ENCODE data around the gene PDYN.

The PDYN gene

DNA sequence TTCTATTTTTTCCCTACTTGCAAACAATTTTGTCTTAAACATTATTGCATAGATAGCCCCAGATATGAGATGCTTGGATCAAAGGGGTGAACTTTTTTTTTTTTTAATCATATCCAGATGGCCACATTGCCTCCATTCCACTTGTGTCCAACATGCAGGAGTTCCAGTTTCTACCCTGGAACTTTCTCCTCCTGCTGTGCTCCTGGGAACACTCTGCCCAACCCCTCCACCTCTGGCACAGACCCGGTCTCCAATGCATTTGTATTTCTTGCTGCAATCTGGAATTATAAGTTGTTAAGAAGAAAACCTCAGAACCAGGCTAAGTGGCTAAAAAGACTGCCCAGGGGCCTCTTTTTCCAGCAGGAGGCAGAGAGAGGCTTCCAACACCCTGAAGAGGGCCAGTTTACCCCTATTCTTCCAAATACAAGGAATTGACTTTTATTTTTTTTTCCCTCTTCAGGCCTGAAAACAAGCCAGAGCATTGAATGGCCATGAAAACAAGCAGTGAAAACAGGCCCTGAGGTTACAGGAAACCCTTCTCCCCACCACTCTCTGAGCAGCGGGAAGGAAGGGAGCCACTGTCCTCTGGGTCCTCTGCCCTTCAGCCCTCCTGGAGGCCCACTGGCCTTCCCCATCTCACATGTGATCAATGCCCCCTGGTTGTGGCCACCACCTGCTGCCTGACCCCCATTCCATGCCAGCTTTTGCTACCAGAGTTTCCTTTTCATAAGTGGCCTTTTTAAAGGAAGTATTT lies 44.3 kb downstream of the PDYN start:
- DNase-seq, result peak; percentile 23 to 55

DNA sequence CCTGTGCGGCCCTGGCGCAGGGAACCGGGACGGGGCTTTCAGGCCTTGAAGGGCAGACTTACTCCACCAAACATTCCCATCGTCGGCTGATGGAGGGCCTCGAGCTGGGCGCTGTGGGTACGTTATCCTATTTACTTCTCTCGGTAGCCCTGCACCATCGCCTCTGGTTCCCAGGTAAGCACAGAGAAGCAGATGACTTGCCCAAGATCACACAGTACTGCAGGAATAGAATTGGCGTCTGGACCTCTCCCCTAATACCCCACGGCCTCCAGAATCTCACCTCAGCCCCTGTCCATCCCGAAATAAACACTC lies 46.4 kb downstream of the PDYN start:
- no peak for DNase-seq

DNA sequence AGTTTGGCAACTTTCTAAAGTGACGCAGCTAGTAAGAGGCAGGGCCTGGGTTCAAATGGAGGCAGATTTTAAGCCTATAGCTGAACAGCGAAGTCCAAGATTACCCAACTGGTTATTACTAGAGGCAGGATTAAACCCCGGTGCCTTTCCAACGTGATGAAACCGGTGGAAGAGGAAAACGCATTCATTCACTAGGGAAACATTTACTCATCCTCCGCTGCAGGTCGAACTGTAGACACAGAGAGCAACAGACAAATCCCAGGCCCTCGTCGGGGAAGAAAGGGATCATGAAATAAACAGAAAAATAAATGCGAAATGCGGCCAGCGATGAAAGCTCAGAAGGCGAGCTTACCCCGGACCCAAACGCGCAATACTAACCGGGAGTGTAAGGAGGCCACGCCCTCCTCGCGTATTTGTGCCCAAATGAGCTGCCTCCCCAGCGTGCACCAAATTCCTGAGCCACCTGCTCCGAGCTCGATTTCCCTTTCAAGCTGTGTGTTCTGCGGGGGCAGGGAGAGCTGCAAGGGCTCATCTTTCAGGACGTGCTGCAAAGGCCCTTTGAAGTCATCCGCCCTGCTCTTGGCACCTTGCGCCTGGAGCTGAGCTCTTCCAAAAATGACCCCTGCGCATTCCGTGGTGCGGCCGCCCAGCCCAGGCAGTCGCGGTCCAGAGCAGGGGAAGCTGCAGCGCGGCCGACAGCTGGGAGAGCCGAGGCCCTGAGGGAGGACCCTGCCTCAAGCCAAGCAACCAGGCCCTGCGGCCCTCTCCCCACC lies 46.9 kb downstream of the PDYN start:
- DNase-seq, result no peak

DNA sequence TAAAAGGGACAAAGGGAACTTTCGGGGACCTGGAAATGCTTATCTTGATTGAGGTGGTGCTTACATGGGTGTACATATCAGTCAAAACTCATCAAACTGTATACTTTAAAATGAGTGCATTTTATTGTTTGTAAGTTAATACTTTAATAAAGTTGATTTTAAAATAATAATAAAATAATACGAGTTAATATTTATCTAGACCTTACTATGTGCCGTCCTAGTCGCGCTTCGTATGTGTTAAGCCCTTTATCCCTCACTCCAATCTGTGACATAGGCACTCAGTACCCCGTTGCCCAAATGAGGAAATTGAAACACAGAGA lies 47.5 kb downstream of the PDYN start:
- no peak for DNase-seq

GRCh38 chr20:1945660-1946059 lies 48.2 kb downstream of the PDYN start:
- DNase-seq, result no peak

- no peak for DNase-seq
Measured at GRCh38 chr20:1945134-1945618, 48.7 kb downstream of the PDYN start.

- no peak for DNase-seq
Measured at GRCh38 chr20:1944345-1945091, 49.3 kb downstream of the PDYN start.

DNA sequence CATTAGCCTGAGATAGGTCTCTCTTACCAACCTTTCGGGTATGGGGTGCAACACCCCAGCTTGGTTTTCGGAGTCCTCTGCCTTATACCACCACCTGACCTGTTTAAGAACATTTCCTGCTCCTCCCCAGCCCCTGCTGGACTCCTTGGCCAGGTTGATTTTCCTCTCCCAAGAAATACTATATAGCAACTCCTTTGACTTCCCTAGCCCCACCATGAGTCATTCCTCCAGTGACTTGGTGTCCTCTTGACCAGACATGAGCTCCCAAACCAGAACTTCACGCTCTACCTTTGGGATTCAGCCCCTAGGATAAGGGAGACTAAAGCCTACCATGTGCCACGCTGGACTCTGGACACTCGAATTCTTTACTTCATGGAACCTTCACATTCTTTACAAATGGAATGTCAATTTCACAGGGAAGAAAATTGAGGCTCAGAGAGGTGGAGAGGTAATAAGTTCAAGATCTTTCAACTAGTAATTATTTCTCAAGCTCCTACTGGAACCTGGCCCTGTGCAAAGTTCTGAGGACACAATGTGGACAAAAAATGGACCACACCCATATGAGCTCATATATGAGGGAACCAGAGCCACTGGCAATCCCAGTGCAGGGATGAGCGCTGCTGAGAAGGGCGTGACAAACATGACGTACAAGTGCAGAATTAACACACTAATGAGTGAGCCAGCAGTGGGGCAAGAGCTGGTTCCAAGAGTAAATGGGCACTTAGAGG lies 50.4 kb downstream of the PDYN start:
- DNase-seq, result no peak

GRCh38 chr20:1942486-1943274 lies 51.2 kb downstream of the PDYN start:
- DNase-seq, result no peak

DNA sequence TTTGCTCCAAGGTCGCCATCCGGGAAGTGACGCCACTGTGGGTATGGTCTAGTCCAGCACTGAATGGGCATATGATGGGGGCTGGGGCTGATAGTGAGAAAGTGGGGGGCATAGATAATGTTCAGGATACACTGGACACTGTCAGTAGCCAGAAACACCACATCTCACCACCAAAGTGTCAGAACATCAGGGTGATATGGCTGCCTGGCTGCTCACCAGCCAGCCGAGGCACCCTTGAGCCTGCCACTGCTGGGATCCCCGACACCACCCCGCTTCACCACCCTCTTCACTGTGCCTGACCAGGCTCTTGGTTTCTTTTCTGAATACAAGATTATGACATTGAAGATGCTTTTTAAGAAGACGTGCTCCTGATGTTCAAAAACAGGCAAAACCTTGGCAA lies 51.8 kb downstream of the PDYN start:
- no peak for DNase-seq

DNA sequence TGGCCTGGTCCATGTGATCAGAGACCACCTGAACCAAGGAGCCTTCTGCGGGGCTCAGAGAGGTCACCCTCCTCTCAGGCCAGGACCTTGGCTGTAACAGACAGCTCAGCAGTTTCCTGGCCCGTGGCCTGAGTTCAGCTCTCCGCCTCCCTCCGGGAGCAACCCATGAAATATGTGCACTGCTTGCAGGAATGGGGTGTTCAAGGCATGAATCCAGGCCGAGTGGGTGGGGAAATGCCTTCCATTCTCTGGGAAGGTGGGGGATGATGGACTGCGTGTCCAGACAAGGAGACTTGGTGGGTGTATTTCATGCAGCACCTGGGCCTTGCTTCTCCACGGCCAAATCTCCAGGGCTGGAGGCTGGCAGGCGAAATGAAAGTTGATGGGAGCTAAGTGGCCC lies 52.6 kb downstream of the PDYN start:
- DNase-seq, result peak in 1 of 2 experiments; percentile 35

GRCh38 chr20:1940581-1940980 lies 53.3 kb downstream of the PDYN start:
- no peak for DNase-seq

- DNase-seq, result no peak
Measured at GRCh38 chr20:1939270-1939595, 54.6 kb downstream of the PDYN start.

- DNase-seq, result no peak
Measured at GRCh38 chr20:1938464-1939269, 55.2 kb downstream of the PDYN start.

DNA sequence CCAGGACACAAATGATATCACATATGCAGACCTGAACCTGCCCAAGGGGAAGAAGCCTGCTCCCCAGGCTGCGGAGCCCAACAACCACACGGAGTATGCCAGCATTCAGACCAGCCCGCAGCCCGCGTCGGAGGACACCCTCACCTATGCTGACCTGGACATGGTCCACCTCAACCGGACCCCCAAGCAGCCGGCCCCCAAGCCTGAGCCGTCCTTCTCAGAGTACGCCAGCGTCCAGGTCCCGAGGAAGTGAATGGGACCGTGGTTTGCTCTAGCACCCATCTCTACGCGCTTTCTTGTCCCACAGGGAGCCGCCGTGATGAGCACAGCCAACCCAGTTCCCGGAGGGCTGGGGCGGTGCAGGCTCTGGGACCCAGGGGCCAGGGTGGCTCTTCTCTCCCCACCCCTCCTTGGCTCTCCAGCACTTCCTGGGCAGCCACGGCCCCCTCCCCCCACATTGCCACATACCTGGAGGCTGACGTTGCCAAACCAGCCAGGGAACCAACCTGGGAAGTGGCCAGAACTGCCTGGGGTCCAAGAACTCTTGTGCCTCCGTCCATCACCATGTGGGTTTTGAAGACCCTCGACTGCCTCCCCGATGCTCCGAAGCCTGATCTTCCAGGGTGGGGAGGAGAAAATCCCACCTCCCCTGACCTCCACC lies 56.4 kb downstream of the PDYN start:
- no peak for DNase-seq

DNA sequence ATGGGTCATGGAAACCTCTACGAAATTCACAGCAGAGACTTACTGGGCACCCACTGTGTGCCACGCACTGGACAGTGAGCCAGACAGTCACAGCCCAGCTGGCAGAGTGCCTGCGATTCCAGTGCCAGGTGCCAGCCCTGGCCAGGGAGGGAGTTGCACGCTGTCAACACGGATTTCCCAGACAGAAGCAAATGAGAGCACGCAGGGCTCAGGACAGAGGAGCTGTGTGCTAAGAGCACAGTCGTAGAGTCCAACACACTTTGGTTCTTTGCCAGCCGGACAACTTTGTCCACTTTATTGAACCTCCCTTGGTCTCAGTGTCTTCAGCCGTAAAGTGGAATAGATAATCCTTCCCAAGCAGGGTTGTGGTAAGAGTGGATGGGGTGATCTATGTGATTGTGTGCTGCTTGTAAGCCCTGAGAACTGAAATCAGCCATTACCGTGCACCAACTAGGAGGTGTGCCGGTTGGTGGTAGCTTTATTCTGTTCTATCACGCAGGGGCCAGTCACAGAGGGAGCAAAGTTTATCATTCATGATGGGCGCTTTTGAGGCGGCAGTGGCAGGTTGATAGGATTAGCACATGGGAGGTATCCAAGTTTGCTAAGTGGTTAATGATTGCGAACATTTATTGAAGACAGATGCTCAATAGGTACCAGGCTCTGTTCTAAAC lies 58.0 kb downstream of the PDYN start:
- DNase-seq, result peak in 1 of 2 experiments; percentile 67

DNA sequence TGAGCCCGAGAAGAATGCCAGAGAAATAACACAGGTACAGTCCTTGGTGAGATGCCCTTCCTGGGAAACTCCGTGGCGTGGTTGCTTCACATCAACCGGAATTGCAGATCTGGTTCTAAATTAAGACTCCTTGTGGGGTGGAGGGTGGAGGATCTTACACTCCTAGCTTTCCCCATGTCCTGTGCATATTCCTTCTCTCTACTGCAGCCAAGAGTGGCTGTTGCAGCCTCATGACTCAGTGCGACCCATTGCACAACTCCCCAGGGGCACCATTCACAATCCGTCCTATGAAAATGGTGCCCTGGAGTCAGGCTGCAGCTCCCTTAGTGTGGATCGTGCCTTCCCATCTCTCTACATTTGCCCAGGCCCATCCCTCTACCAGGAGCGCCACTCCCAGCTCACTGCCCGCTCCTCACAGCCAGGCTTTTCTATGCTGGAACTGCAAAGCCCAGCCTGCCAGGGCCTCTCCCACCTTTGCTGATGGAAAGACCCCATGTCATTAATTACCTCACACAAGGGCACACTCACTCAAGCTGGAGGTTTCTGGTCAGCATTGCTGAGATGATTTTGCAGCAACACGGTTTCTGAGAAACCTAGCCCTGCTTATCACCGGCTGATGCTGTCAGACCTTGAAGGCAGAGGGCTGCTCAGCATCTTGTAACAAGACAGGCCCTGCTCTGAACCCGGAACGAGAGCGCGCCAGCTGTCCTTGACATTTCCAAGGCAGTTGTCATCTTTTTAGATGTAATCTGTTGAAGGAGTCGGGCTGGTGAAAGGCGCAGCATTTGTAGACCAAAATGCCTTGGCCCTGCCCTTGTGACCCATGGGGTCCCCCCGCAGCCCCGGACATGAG lies 58.9 kb downstream of the PDYN start:
- peak in 1 of 2 experiments; percentile 15 for DNase-seq

DNA sequence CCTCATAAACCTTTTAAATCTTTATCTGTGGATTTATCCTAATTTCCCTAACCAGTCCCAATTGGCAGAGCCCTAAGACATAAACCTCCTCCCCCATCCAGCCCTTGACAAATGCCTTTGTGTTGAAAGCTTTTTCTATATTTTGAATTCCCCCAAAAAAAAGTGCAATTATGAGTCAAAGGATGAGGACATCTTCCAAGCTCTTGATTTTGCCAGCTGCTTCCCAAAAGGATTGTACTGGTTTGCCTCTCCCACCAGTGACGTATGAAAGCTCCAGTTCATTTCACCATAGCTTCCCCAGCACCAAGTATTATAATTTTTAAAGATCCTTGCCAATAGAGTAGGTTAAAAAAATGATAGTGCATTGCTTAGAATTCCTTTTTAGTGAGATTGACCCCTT lies 59.7 kb downstream of the PDYN start:
- DNase-seq, result peak; percentile 37 to 72

GRCh38 chr20:1933465-1933870 lies 60.4 kb downstream of the PDYN start:
- peak; percentile 85 to 97 for DNase-seq

Measured in NCI-H446 (cell line).